AG04449 (cell line): ENCODE data around the gene RETN.

Experiments used
- CTCF ChIA-PET: fragments of 350-600 bp; formaldehyde crosslinking; extraction: SDS; loops from one replicate; lab custom pipeline; 2021; ENCODE audit warnings: antibody characterized with exemption; lab: Yijun Ruan, JAX
- POLR2A ChIA-PET: fragments of 400-600, 350-600 bp; formaldehyde crosslinking; extraction: SDS; loops from one replicate; lab custom pipeline; 2020; ENCODE audit warnings: antibody characterized with exemption, inconsistent platforms; lab: Yijun Ruan, JAX
- DNase-seq: peaks from one replicate; pipeline ENCODE4 v3.0.0-alpha.2; 2010; ENCODE audit warnings: low read depth, low spot score
- H3K4me3 ChIP-seq: 2 replicates; pipeline ENCODE4 v1.5.1; 2011; ENCODE audit warnings: low read depth, mild to moderate bottlenecking, control low read depth, low read length
- CTCF ChIP-seq: IDR thresholded peaks from one replicate; pipeline ENCODE4 v1.5.1; 2011; ENCODE audit warnings: mild to moderate bottlenecking, moderate library complexity, low read length, control low read depth, inconsistent platforms; ENCODE audit not compliant: insufficient read depth; ENCODE audit errors: missing control alignments

The RETN gene

GRCh38 chr19:7645163-7645562, 23.7 kb upstream of the RETN start:
- TF ChIP-seq CTCF, result no peak
- ChIA-PET CTCF (no interaction called here), POLR2A (no interaction called here)
- no peak for DNase-seq
- no peak overlapping the region for H3K4me3 ChIP-seq

- TF ChIP-seq CTCF, result no peak
- ChIA-PET POLR2A (no interaction called here), CTCF (no interaction called here)
- no peak overlapping the region for H3K4me3 ChIP-seq
- DNase-seq, result no peak
Measured at GRCh38 chr19:7645656-7646425, 23.0 kb upstream of the RETN start.

- DNase-seq, result no peak
- ChIA-PET POLR2A (no interaction called here), CTCF (no interaction called here)
- H3K4me3 ChIP-seq, result no peak overlapping the region
- no peak for TF ChIP-seq CTCF
Measured at GRCh38 chr19:7646426-7646700, 22.5 kb upstream of the RETN start.

- no peak for TF ChIP-seq CTCF
- POLR2A ChIA-PET, result no interaction called here
Measured at GRCh38 chr19:7647156-7647555, 21.7 kb upstream of the RETN start.

GRCh38 chr19:7648265-7649014, 20.4 kb upstream of the RETN start:
- no peak overlapping the region for H3K4me3 ChIP-seq
- TF ChIP-seq CTCF, result no peak
- DNase-seq, result no peak
- CTCF ChIA-PET, result interaction anchor here (0.8 to 7.3 kb wide), 3 partner anchors 6 to 152 kb away, joined by 5 to 65 read pairs (median 18); partner anchors contain the start of gene TRAPPC5
- POLR2A ChIA-PET, result no interaction called here

More at GRCh38 chr19:7647156-7647555, 21.7 kb upstream of the RETN start:
- no peak overlapping the region for H3K4me3 ChIP-seq
- DNase-seq, result no peak
- CTCF ChIA-PET, result no interaction called here

GRCh38 chr19:7650148-7650547, 18.7 kb upstream of the RETN start:
- no peak for DNase-seq
- ChIA-PET POLR2A (no interaction called here), CTCF (interaction anchor here (2.1 to 7.3 kb wide), 5 partner anchors 8 to 150 kb away, joined by 12 to 65 read pairs (median 22); partner anchors contain the start of gene TRAPPC5)

More at GRCh38 chr19:7650148-7650547, 18.7 kb upstream of the RETN start:
- no peak for TF ChIP-seq CTCF
- no peak overlapping the region for H3K4me3 ChIP-seq
